HL-60/S4 treated with retinoic acid at 250 ng/mL for 4 days and 3 days (cell line): ENCODE results near the gene ZGPAT.

Experiments
- in situ Hi-C: fragments of 300-500 bp; cut with MboI; formaldehyde crosslinking; loops from 2 replicates; pipeline ENCODE4 v1.7.0; 2022; ENCODE audit warnings: low sequenced_read_pairs

Gene ZGPAT

GRCh38 chr20:63732118-63733095 is 24.6 kb downstream of the ZGPAT start:
- in situ Hi-C loops = no loop called here

GRCh38 chr20:63733117-63733516 is 25.3 kb downstream of the ZGPAT start:
- in situ Hi-C loops = no loop called here

GRCh38 chr20:63733579-63734081 is 25.8 kb downstream of the ZGPAT start:
- in situ Hi-C loops = no loop called here

- in situ Hi-C loops = no loop called here
Observed at GRCh38 chr20:63734111-63734945, 26.5 kb downstream of the ZGPAT start.

GRCh38 chr20:63734946-63735858 is 27.4 kb downstream of the ZGPAT start:
- in situ Hi-C loops = no loop called here

- in situ Hi-C loops = no loop called here
Observed at GRCh38 chr20:63735859-63736718, 28.2 kb downstream of the ZGPAT start, which contains the start of gene LIME1. Gene LIME1, plus strand, starts transcription at chr20:63736664. Its CDS starts 886 bp downstream, at chr20:63737550.

GRCh38 chr20:63736893-63737694 is 29.3 kb downstream of the ZGPAT start:
- in situ Hi-C loops = no loop called here

GRCh38 chr20:63737695-63737944 is 29.8 kb downstream of the ZGPAT start:
- in situ Hi-C loops = no loop called here

- in situ Hi-C loops = no loop called here
Observed at GRCh38 chr20:63737945-63738686, 30.3 kb downstream of the ZGPAT start.

- in situ Hi-C loops = no loop called here
Observed at GRCh38 chr20:63738687-63739129, 30.9 kb downstream of the ZGPAT start.

- in situ Hi-C loops = no loop called here
Observed at GRCh38 chr20:63739130-63740069, 31.6 kb downstream of the ZGPAT start, which contains the start of gene SLC2A4RG. Gene SLC2A4RG, plus strand, starts transcription at chr20:63739776. Its CDS starts 137 bp downstream, at chr20:63739913.

- in situ Hi-C loops = no loop called here
Observed at GRCh38 chr20:63740070-63740626, 32.3 kb downstream of the ZGPAT start.

GRCh38 chr20:63740627-63741353 is 33.0 kb downstream of the ZGPAT start:
- in situ Hi-C loops = no loop called here

- in situ Hi-C loops = no loop called here
Observed at GRCh38 chr20:63741354-63741675, 33.5 kb downstream of the ZGPAT start.

GRCh38 chr20:63741676-63742380 is 34.0 kb downstream of the ZGPAT start:
- in situ Hi-C loops = no loop called here
